Aorta (tissue), 5 donors: Measurements from ENCODE around the gene CRHBP. TPM values are rescaled to one million over a fixed set of nuclear protein-coding genes. Genes with fewer than 3 reads are reported as not detected.

Source experiments
- ATAC-seq: fragments of 200-7000 bp; cut with Tn5 transposase; one replicate; pipeline ENCODE4 v1.9.1; 2022; ENCODE audit warnings: moderate library complexity; ENCODE audit not compliant: low FRiP score
- DNase-seq, 2 donors: peaks; one replicate each; pipeline ENCODE4 v3.0.0-alpha.2; 2020
- H3K27ac ChIP-seq, 2 donors: one replicate each; pipeline ENCODE4 v1.5.1; 2013; ENCODE audit warnings: low read length in 2 of 2, mild to moderate bottlenecking in 2 of 2, moderate library complexity in 2 of 2, control low read depth in 1 of 2, inconsistent platforms in 1 of 2, low read depth in 1 of 2
- H3K27me3 ChIP-seq, 2 donors: one replicate each; pipeline ENCODE4 v1.6.1; 2013; ENCODE audit warnings: control low read depth in 1 of 2, low read length in 1 of 2, mild to moderate bottlenecking in 1 of 2, moderate library complexity in 1 of 2; ENCODE audit not compliant: insufficient read depth in 2 of 2, control insufficient read depth in 1 of 2
- H3K36me3 ChIP-seq, 2 donors: one replicate each; pipeline ENCODE4 v1.6.1; 2013; ENCODE audit warnings: control low read depth in 1 of 2, low read length in 1 of 2, mild to moderate bottlenecking in 1 of 2; ENCODE audit not compliant: insufficient read depth in 2 of 2, control insufficient read depth in 1 of 2
- H3K4me1 ChIP-seq, 2 donors: one replicate each; pipeline ENCODE4 v1.6.1; 2013; ENCODE audit warnings: low read length in 2 of 2, control low read depth in 1 of 2, mild to moderate bottlenecking in 1 of 2, moderate library complexity in 1 of 2; ENCODE audit not compliant: insufficient read depth in 2 of 2, control insufficient read depth in 1 of 2
- H3K4me3 ChIP-seq, 2 donors: one replicate each; pipeline ENCODE4 v1.5.1; 2013; ENCODE audit warnings: low read length in 2 of 2, control low read depth in 1 of 2, mild to moderate bottlenecking in 1 of 2
- H3K9me3 ChIP-seq: one replicate; pipeline ENCODE4 v1.6.1; 2013; ENCODE audit warnings: mild to moderate bottlenecking, low read length; ENCODE audit not compliant: control insufficient read depth
- WGBS, 2 donors: extraction: QIAGEN DNeasy Blood & Tissue Kit; methylation state at CpG; one replicate each; pipeline ENCODE4 v1.1.7; 2013; 5-methylcytosine and 5-hydroxymethylcytosine counted together
- intact Hi-C, 2 donors: fragments of 100-400 bp; cut with DNase I; formaldehyde crosslinking; loops; one replicate each; pipeline versions ENCODE4 v1.14.2 to v1.15.0; 2022
- polyA plus RNA-seq, 2 donors: library from polyadenylated mRNA; stranded (reverse); fragments of 200-250 nt; gene quantifications; one replicate each; pipeline ENCODE4 v1.2.3, GENCODE V29; 2013
- total RNA-seq, 2 donors: library from RNA; stranded (reverse); fragmentation: NEBNext Ultra II Directional; extraction: Animal tissue kit (Norgen Biotek cat#: 25700); gene quantifications; one replicate each; pipeline ENCODE4 v1.2.1, GENCODE V29; 2021
- donor health status: healthy with polysubstance abuse.
- donor health status: Bipolar disorder and iron deficiency.
- donor health status: DM: no; HTN: no; CAD: no.
- donor health status: DM: no; HTN: no; CAD: no.
- donor health status: DM: yes; HTN: yes; CAD: no.

The CRHBP gene
- total and polyA plus RNA-seq, 4 donors = 0.75 to 7.0 (median 3.5) TPM; not detected in 1

- 22% methylated on average over 4 of the region's 4 CpGs for WGBS, 2 donors
- Histone ChIP-seq H3K9me3 (no peaks in the 10 kb centered on the region), H3K27ac (no peak overlapping the region), H3K4me1 (no peaks in the 10 kb centered on the region), H3K4me3 (no peak overlapping the region), H3K27me3 (peaks cover 0 to 1% of the 10 kb centered on the region in 2 donors), H3K36me3 (no peaks in the 10 kb centered on the region)
- intact Hi-C loops = no loop called here
- ATAC-seq = no peak
- no peak for DNase-seq
Observed at GRCh38 chr5:76947082-76947503, 5.8 kb upstream of the CRHBP start.

DNA sequence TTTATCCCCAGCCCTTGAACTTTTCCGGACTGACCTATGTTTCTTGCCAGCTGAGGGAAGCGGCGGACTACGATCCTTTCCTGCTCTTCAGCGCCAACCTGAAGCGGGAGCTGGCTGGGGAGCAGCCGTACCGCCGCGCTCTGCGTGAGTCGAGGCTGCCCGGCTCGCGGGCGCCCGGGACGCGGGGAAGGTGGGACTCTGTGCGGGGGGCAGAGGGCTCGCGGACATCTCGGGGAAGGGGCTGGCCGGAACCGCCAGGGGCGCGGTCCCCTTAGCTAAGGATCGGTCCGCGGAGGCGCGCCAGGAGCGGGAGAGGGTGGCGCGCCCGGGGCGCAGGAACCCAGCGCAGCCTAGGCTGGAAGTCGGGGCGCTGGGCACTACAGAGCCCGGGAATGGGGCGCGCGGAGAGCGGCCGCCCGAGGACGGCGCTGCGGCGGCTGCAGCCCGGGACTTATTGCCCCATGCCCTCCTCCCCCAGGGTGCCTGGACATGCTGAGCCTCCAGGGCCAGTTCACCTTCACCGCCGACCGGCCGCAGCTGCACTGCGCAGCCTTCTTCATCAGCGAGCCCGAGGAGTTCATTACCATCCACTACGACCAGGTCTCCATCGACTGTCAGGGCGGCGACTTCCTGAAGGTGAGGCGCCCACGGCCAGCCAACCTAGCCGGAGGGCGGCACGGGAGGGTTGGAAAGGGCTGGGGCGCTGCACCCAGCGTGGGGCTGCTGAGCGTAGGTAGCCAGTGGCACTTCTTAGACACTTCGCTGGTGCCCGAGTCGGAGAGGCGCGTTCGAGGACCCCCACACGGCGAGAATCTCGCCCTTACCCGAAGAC lies 922 bp downstream of the CRHBP start:
- no peak for DNase-seq
- peak; percentile 59 for ATAC-seq
- Histone ChIP-seq H3K4me1 (no peaks in the 10 kb centered on the region), H3K27me3 (peaks cover 0 to 1% of the 10 kb centered on the region in 2 donors), H3K9me3 (no peaks in the 10 kb centered on the region), H3K27ac (no peak overlapping the region), H3K4me3 (no peak overlapping the region), H3K36me3 (no peaks in the 10 kb centered on the region)
- 0 to 1% methylated on average over 55 to 81 of the region's 81 CpGs for WGBS, 2 donors
- intact Hi-C loops = no loop called here

GRCh38 chr5:76954383-76954763 lies 1.5 kb downstream of the CRHBP start:
- DNase-seq = no peak
- no peak overlapping the region for H3K27ac ChIP-seq
- no peaks in the 10 kb centered on the region for H3K9me3 ChIP-seq
- no peak for ATAC-seq
- peaks cover 0 to 1% of the 10 kb centered on the region in 2 donors for H3K27me3 ChIP-seq
- no peaks in the 10 kb centered on the region for H3K36me3 ChIP-seq
- H3K4me3 ChIP-seq = no peak overlapping the region
- H3K4me1 ChIP-seq = no peaks in the 10 kb centered on the region
- intact Hi-C loops = no loop called here
- 6 to 7% methylated on average over 25 of the region's 25 CpGs for WGBS, 2 donors

- no peak for DNase-seq
- no peak overlapping the region for H3K4me3 ChIP-seq
- H3K27ac ChIP-seq = no peak overlapping the region
- no peak for ATAC-seq
- H3K9me3 ChIP-seq = no peaks in the 10 kb centered on the region
- WGBS, 2 donors = 82 to 84% methylated on average over 2 of the region's 2 CpGs
- no peaks in the 10 kb centered on the region for H3K36me3 ChIP-seq
- peaks cover 0 to 1% of the 10 kb centered on the region in 2 donors for H3K27me3 ChIP-seq
- intact Hi-C loops = no loop called here
- H3K4me1 ChIP-seq = no peaks in the 10 kb centered on the region
Observed at GRCh38 chr5:76956033-76956432, 3.2 kb downstream of the CRHBP start.

DNA sequence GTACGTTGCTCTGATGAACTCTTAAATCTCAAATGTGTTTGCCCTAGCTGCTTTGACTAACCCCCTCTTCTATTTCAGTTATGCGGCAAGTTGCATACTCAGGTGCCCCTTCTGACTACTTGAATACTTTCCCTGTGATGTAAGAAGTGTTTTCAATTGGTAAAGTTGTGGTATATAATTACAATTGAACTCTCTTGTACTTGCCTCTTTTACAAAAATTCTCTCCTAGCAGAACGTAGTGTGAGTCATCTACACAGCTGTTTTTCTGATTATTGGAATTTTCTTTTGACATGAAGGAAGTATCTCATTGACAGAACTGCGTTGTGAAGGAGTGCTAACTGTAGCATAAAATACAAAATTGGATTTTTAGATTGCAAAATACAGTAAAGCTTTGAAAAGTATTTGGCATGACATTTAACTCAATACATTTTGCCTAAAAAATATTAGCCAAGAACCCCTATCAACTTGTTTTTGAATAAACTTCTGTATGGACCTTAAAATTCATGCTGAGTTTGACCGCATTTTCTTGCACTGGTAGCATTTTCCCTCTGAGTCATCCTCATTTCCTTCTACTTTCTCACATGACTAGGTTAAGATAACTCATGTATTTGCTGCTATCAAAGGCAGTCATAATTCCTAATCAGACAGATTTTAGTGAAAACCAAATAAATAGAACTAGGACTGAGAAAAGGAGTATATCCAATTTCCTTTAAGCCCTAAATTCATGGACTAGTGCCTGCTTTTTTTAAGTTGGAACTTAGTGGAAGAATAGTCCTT lies 6.3 kb downstream of the CRHBP start:
- WGBS, 2 donors = 50 to 52% methylated on average over 5 of the region's 5 CpGs
- no peaks in the 10 kb centered on the region for H3K36me3 ChIP-seq
- ATAC-seq = no peak
- no peak overlapping the region for H3K4me3 ChIP-seq
- H3K4me1 ChIP-seq = no peaks in the 10 kb centered on the region
- no peak overlapping the region for H3K27ac ChIP-seq
- no peaks in the 10 kb centered on the region for H3K9me3 ChIP-seq
- no peaks in the 10 kb centered on the region for H3K27me3 ChIP-seq
- DNase-seq = no peak
- intact Hi-C loops = no loop called here

DNA sequence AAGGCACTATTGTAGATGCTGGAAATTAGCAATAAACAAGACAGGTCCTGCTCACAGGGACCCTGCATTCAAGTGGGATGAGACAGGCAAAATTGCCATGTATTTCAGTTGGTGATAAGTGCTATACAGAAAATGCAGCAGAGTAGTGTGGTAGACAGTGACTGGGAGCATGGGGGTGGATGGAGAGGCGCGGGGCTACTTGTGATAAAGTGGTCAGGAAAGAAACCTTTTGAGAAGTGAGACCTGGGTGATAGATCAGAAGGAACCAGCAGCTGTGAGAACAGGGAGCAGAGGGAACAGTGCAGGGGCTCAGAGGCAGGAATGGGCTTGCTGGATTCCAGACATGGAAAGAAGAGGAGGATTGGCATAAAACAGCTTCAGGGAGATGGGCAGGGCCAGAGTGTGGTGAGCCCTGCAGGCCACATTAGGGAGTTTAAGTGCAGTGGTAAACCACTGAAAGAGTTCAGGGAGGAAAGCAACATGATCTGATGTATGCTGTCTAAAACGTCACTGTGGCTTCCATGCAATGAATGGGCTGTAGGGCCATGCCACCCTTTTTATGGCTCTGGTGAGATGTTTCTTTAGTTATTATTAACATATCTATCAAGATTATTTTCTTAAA lies 7.3 kb downstream of the CRHBP start:
- DNase-seq (no peak), ATAC-seq (no peak)
- H3K4me3 ChIP-seq = no peak overlapping the region
- WGBS, 2 donors = 70 to 77% methylated on average over 3 of the region's 3 CpGs
- no peaks in the 10 kb centered on the region for H3K4me1 ChIP-seq
- intact Hi-C loops = no loop called here
- no peak overlapping the region for H3K27ac ChIP-seq
- H3K27me3 ChIP-seq = no peaks in the 10 kb centered on the region
- H3K9me3 ChIP-seq = no peaks in the 10 kb centered on the region
- no peaks in the 10 kb centered on the region for H3K36me3 ChIP-seq

- no peaks in the 10 kb centered on the region for H3K36me3 ChIP-seq
- intact Hi-C loops = no loop called here
- no peaks in the 10 kb centered on the region for H3K27me3 ChIP-seq
- ATAC-seq (no peak), DNase-seq (no peak)
- H3K4me3 ChIP-seq = no peak overlapping the region
- no peaks in the 10 kb centered on the region for H3K9me3 ChIP-seq
- 39 to 48% methylated on average over 2 of the region's 2 CpGs for WGBS, 2 donors
- H3K27ac ChIP-seq = no peak overlapping the region
- H3K4me1 ChIP-seq = no peaks in the 10 kb centered on the region
Observed at GRCh38 chr5:76964060-76964459, 11.2 kb downstream of the CRHBP start.

DNA sequence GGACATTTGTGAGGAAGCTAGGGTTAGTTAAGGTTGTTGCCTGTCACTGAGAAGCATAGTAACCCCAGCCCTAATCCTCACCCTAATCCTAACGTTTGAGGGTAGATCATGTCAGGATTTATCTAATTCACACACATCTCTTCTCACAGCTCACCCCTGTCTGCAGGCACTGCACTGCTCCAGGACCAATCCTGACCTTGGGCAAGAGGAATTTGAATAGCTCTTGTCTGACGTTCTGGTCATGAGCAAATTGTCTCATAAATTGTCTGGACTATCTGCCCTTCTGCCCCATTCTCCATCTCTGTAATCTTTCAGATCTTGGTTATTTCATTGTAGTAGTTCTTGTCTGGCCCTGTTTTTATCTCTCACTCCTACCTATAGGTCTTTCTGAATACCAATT lies 18.7 kb downstream of the CRHBP start:
- ATAC-seq (no peak), DNase-seq (no peak)
- H3K36me3 ChIP-seq = no peaks in the 10 kb centered on the region
- H3K27me3 ChIP-seq = no peaks in the 10 kb centered on the region
- H3K4me3 ChIP-seq = no peak overlapping the region
- H3K27ac ChIP-seq = no peak overlapping the region
- no peaks in the 10 kb centered on the region for H3K4me1 ChIP-seq
- intact Hi-C loops = no loop called here
- no peaks in the 10 kb centered on the region for H3K9me3 ChIP-seq
- WGBS, 2 donors = 15 to 23% methylated on average over 2 of the region's 2 CpGs
